Measurements from ENCODE around the gene XDH. TPM values are rescaled to one million over a fixed set of nuclear protein-coding genes. Genes with fewer than 3 reads are reported as not detected.
A peak's percentile ranks its signal among the peaks of the same experiment; 100 is the strongest.

Gene XDH
- total RNA-seq, 1 experiment from 2014 or later: not detected

- H3K4me1 ChIP-seq (ENCODE audit: low read length): no peaks in the 10 kb centered on the region
- H3K27ac ChIP-seq (ENCODE audit: low read length): no peak overlapping the region
- no peaks in the 10 kb centered on the region for H3K9me2 ChIP-seq (replicated peaks; ENCODE audit: insufficient read depth, low read length)
- no peaks in the 10 kb centered on the region for H4K20me1 ChIP-seq (ENCODE audit: insufficient read depth, low read depth, low read length)
- H3K4me2 ChIP-seq (ENCODE audit: low read depth, low read length, poor library complexity, severe bottlenecking): no peak overlapping the region
- no peaks in the 10 kb centered on the region for H3K27me3 ChIP-seq (ENCODE audit: low read length)
- no peak for DNase-seq
- no peak overlapping the region for H3K9ac ChIP-seq (ENCODE audit: low read length)
- no peak overlapping the region for H2AFZ ChIP-seq (ENCODE audit: low read length)
- H3K79me2 ChIP-seq (ENCODE audit: low read length): no peaks in the 10 kb centered on the region
- H3K4me3 ChIP-seq (ENCODE audit: low read length): no peak overlapping the region
- H3K36me3 ChIP-seq (ENCODE audit: insufficient read depth, low read length): no peaks in the 10 kb centered on the region
- no peaks in the 10 kb centered on the region for H3K9me3 ChIP-seq (ENCODE audit: low read length)
Observed at GRCh38 chr2:31339696-31340095, 74.8 kb downstream of the XDH start.

GRCh38 chr2:31337860-31338259 is 76.7 kb downstream of the XDH start:
- no peak overlapping the region for H3K9ac ChIP-seq (ENCODE audit: low read length)
- no peaks in the 10 kb centered on the region for H3K9me2 ChIP-seq (replicated peaks; ENCODE audit: insufficient read depth, low read length)
- H3K27me3 ChIP-seq (ENCODE audit: low read length): no peaks in the 10 kb centered on the region
- no peaks in the 10 kb centered on the region for H3K36me3 ChIP-seq (ENCODE audit: insufficient read depth, low read length)
- peaks cover 10% of the 10 kb centered on the region for H3K4me1 ChIP-seq (ENCODE audit: low read length)
- no peaks in the 10 kb centered on the region for H3K9me3 ChIP-seq (ENCODE audit: low read length)
- H2AFZ ChIP-seq (ENCODE audit: low read length): no peak overlapping the region
- no peak overlapping the region for H3K4me2 ChIP-seq (ENCODE audit: low read depth, low read length, poor library complexity, severe bottlenecking)
- no peak overlapping the region for H3K27ac ChIP-seq (ENCODE audit: low read length)
- no peaks in the 10 kb centered on the region for H4K20me1 ChIP-seq (ENCODE audit: insufficient read depth, low read depth, low read length)
- no peak for DNase-seq
- no peaks in the 10 kb centered on the region for H3K79me2 ChIP-seq (ENCODE audit: low read length)
- no peak overlapping the region for H3K4me3 ChIP-seq (ENCODE audit: low read length)

GRCh38 chr2:31337197-31337596 is 77.3 kb downstream of the XDH start:
- Histone ChIP-seq H3K4me1 (ENCODE audit: low read length) (peaks cover 17% of the 10 kb centered on the region), H3K9ac (ENCODE audit: low read length) (no peak overlapping the region), H3K79me2 (ENCODE audit: low read length) (no peaks in the 10 kb centered on the region), H4K20me1 (ENCODE audit: insufficient read depth, low read depth, low read length) (no peaks in the 10 kb centered on the region), H3K4me2 (ENCODE audit: low read depth, low read length, poor library complexity, severe bottlenecking) (no peak overlapping the region), H3K4me3 (ENCODE audit: low read length) (no peak overlapping the region), H2AFZ (ENCODE audit: low read length) (no peak overlapping the region), H3K27me3 (ENCODE audit: low read length) (no peaks in the 10 kb centered on the region), H3K9me2 (replicated peaks; ENCODE audit: insufficient read depth, low read length) (no peaks in the 10 kb centered on the region), H3K9me3 (ENCODE audit: low read length) (no peaks in the 10 kb centered on the region), H3K36me3 (ENCODE audit: insufficient read depth, low read length) (no peaks in the 10 kb centered on the region), H3K27ac (ENCODE audit: low read length) (no peak overlapping the region)
- DNase-seq: no peak

GRCh38 chr2:31335921-31336585 is 78.5 kb downstream of the XDH start:
- DNase-seq: no peak

GRCh38 chr2:31334311-31335026 is 80.1 kb downstream of the XDH start:
- H3K4me3 ChIP-seq (ENCODE audit: low read length): no peak overlapping the region
- no peaks in the 10 kb centered on the region for H3K36me3 ChIP-seq (ENCODE audit: insufficient read depth, low read length)
- H2AFZ ChIP-seq (ENCODE audit: low read length): no peak overlapping the region
- no peak overlapping the region for H3K9ac ChIP-seq (ENCODE audit: low read length)
- no peaks in the 10 kb centered on the region for H4K20me1 ChIP-seq (ENCODE audit: insufficient read depth, low read depth, low read length)
- H3K4me1 ChIP-seq (ENCODE audit: low read length): peaks cover 30% of the 10 kb centered on the region
- no peak for DNase-seq
- H3K79me2 ChIP-seq (ENCODE audit: low read length): no peaks in the 10 kb centered on the region
- H3K27ac ChIP-seq (ENCODE audit: low read length): no peak overlapping the region
- no peaks in the 10 kb centered on the region for H3K9me2 ChIP-seq (replicated peaks; ENCODE audit: insufficient read depth, low read length)
- H3K27me3 ChIP-seq (ENCODE audit: low read length): no peaks in the 10 kb centered on the region
- no peaks in the 10 kb centered on the region for H3K9me3 ChIP-seq (ENCODE audit: low read length)
- no peak overlapping the region for H3K4me2 ChIP-seq (ENCODE audit: low read depth, low read length, poor library complexity, severe bottlenecking)

More at GRCh38 chr2:31335921-31336585, 78.5 kb downstream of the XDH start:
- H3K27me3 ChIP-seq (ENCODE audit: low read length): no peaks in the 10 kb centered on the region
- no peak overlapping the region for H3K27ac ChIP-seq (ENCODE audit: low read length)
- no peaks in the 10 kb centered on the region for H3K9me2 ChIP-seq (replicated peaks; ENCODE audit: insufficient read depth, low read length)
- no peaks in the 10 kb centered on the region for H3K9me3 ChIP-seq (ENCODE audit: low read length)
- peaks cover 27% of the 10 kb centered on the region for H3K4me1 ChIP-seq (ENCODE audit: low read length)
- no peak overlapping the region for H2AFZ ChIP-seq (ENCODE audit: low read length)
- H3K9ac ChIP-seq (ENCODE audit: low read length): no peak overlapping the region
- H3K36me3 ChIP-seq (ENCODE audit: insufficient read depth, low read length): no peaks in the 10 kb centered on the region
- no peaks in the 10 kb centered on the region for H4K20me1 ChIP-seq (ENCODE audit: insufficient read depth, low read depth, low read length)
- H3K79me2 ChIP-seq (ENCODE audit: low read length): no peaks in the 10 kb centered on the region
- H3K4me2 ChIP-seq (ENCODE audit: low read depth, low read length, poor library complexity, severe bottlenecking): no peak overlapping the region
- H3K4me3 ChIP-seq (ENCODE audit: low read length): no peak overlapping the region

GRCh38 chr2:31333527-31334183 is 80.9 kb downstream of the XDH start:
- Histone ChIP-seq H3K79me2 (ENCODE audit: low read length) (no peaks in the 10 kb centered on the region), H3K4me1 (ENCODE audit: low read length) (peaks cover 30% of the 10 kb centered on the region), H2AFZ (ENCODE audit: low read length) (no peak overlapping the region), H3K27me3 (ENCODE audit: low read length) (no peaks in the 10 kb centered on the region), H3K9ac (ENCODE audit: low read length) (no peak overlapping the region), H3K9me3 (ENCODE audit: low read length) (no peaks in the 10 kb centered on the region), H3K4me2 (ENCODE audit: low read depth, low read length, poor library complexity, severe bottlenecking) (peak overlapping the region; percentile 34), H3K4me3 (ENCODE audit: low read length) (no peak overlapping the region), H3K27ac (ENCODE audit: low read length) (no peak overlapping the region), H3K9me2 (replicated peaks; ENCODE audit: insufficient read depth, low read length) (no peaks in the 10 kb centered on the region), H4K20me1 (ENCODE audit: insufficient read depth, low read depth, low read length) (no peaks in the 10 kb centered on the region), H3K36me3 (ENCODE audit: insufficient read depth, low read length) (no peaks in the 10 kb centered on the region)
- peak; percentile 95 for DNase-seq

GRCh38 chr2:31333046-31333445 is 81.5 kb downstream of the XDH start:
- no peaks in the 10 kb centered on the region for H3K9me2 ChIP-seq (replicated peaks; ENCODE audit: insufficient read depth, low read length)
- no peaks in the 10 kb centered on the region for H3K36me3 ChIP-seq (ENCODE audit: insufficient read depth, low read length)
- no peak overlapping the region for H2AFZ ChIP-seq (ENCODE audit: low read length)
- no peak overlapping the region for H3K9ac ChIP-seq (ENCODE audit: low read length)
- no peaks in the 10 kb centered on the region for H3K27me3 ChIP-seq (ENCODE audit: low read length)
- H3K4me1 ChIP-seq (ENCODE audit: low read length): peaks cover 30% of the 10 kb centered on the region
- H3K4me2 ChIP-seq (ENCODE audit: low read depth, low read length, poor library complexity, severe bottlenecking): peak overlapping the region; percentile 34
- no peaks in the 10 kb centered on the region for H3K9me3 ChIP-seq (ENCODE audit: low read length)
- no peak for DNase-seq
- no peak overlapping the region for H3K27ac ChIP-seq (ENCODE audit: low read length)
- H3K4me3 ChIP-seq (ENCODE audit: low read length): no peak overlapping the region
- no peaks in the 10 kb centered on the region for H3K79me2 ChIP-seq (ENCODE audit: low read length)
- H4K20me1 ChIP-seq (ENCODE audit: insufficient read depth, low read depth, low read length): no peaks in the 10 kb centered on the region

- Histone ChIP-seq H4K20me1 (ENCODE audit: insufficient read depth, low read depth, low read length) (no peaks in the 10 kb centered on the region), H3K4me2 (ENCODE audit: low read depth, low read length, poor library complexity, severe bottlenecking) (no peak overlapping the region), H3K79me2 (ENCODE audit: low read length) (no peaks in the 10 kb centered on the region), H3K9ac (ENCODE audit: low read length) (no peak overlapping the region), H3K36me3 (ENCODE audit: insufficient read depth, low read length) (no peaks in the 10 kb centered on the region), H3K9me3 (ENCODE audit: low read length) (no peaks in the 10 kb centered on the region), H3K9me2 (replicated peaks; ENCODE audit: insufficient read depth, low read length) (no peaks in the 10 kb centered on the region), H3K27me3 (ENCODE audit: low read length) (no peaks in the 10 kb centered on the region), H3K4me1 (ENCODE audit: low read length) (peaks cover 30% of the 10 kb centered on the region), H3K27ac (ENCODE audit: low read length) (no peak overlapping the region), H3K4me3 (ENCODE audit: low read length) (no peak overlapping the region), H2AFZ (ENCODE audit: low read length) (no peak overlapping the region)
- DNase-seq: no peak
Observed at GRCh38 chr2:31332521-31332920, 82.0 kb downstream of the XDH start.

Data from Karpas-422 (cell line).